Glomerular visceral epithelial cell (primary cell): Measurements from ENCODE around the gene UBB.

Source experiments
- DNase-seq: peaks from one replicate; pipeline ENCODE4 v3.0.0-alpha.2; 2016; ENCODE audit errors: extremely low spot score

Gene UBB

GRCh38 chr17:16380640-16381495 is at the start of gene UBB:
TSS of gene UBB (plus strand) at chr17:16381091. CDS start at chr17:16381908, 817 bp downstream.
- peak; percentile 99 for DNase-seq

GRCh38 chr17:16338391-16338790 is 42.5 kb upstream of the UBB start:
- no peak for DNase-seq

GRCh38 chr17:16339402-16339801 is 41.5 kb upstream of the UBB start:
- DNase-seq = no peak

- DNase-seq = no peak
These were observed 40.9 kb upstream of the UBB start for GRCh38 chr17:16339959-16340358.

- no peak for DNase-seq
These were observed 37.9 kb upstream of the UBB start for GRCh38 chr17:16342979-16343378.

GRCh38 chr17:16343569-16343968 is 37.3 kb upstream of the UBB start:
- DNase-seq = no peak

- DNase-seq = no peak
These were observed 35.3 kb upstream of the UBB start for GRCh38 chr17:16345565-16345964.

GRCh38 chr17:16346721-16347271 is 34.1 kb upstream of the UBB start:
- no peak for DNase-seq

- DNase-seq = no peak
These were observed 32.3 kb upstream of the UBB start for GRCh38 chr17:16348586-16348985.

GRCh38 chr17:16349431-16349830 is 31.5 kb upstream of the UBB start:
- no peak for DNase-seq

- DNase-seq = no peak
These were observed 29.1 kb upstream of the UBB start for GRCh38 chr17:16351831-16352230.

- no peak for DNase-seq
These were observed 28.6 kb upstream of the UBB start for GRCh38 chr17:16352303-16352666.

- DNase-seq = peak; percentile 14
These were observed 28.1 kb upstream of the UBB start for GRCh38 chr17:16352667-16353316.

- peak; percentile 30 for DNase-seq
These were observed 27.3 kb upstream of the UBB start, which contains the start of gene CENPV for GRCh38 chr17:16353317-16354174. TSS of gene CENPV (minus strand) at chr17:16353469. CDS start at chr17:16353436, 33 bp downstream.

- DNase-seq = no peak
These were observed 26.3 kb upstream of the UBB start for GRCh38 chr17:16354585-16354984.

GRCh38 chr17:16358394-16358793 is 22.5 kb upstream of the UBB start:
- DNase-seq = no peak

- DNase-seq = no peak
These were observed 19.0 kb upstream of the UBB start for GRCh38 chr17:16361874-16362273.

- peak; percentile 69 for DNase-seq
These were observed 16.9 kb upstream of the UBB start for GRCh38 chr17:16363749-16364536.

GRCh38 chr17:16364625-16365024 is 16.3 kb upstream of the UBB start:
- no peak for DNase-seq

- no peak for DNase-seq
These were observed 9.1 kb upstream of the UBB start for GRCh38 chr17:16371742-16372141.
